GM19023 (cell line): ENCODE data around the gene WDR18.

Experiments used
- ATAC-seq: cut with Tn5 transposase; IDR thresholded peaks from one replicate; pipeline ENCODE4 v1.9.1; 2021; ENCODE audit warnings: mild to moderate bottlenecking, moderate library complexity; ENCODE audit not compliant: unreplicated experiment

Gene WDR18

GRCh38 chr19:964116-964520 is 20.0 kb upstream of the WDR18 start:
- no peak for ATAC-seq

GRCh38 chr19:964761-965694 is 19.1 kb upstream of the WDR18 start:
- ATAC-seq = no peak

DNA sequence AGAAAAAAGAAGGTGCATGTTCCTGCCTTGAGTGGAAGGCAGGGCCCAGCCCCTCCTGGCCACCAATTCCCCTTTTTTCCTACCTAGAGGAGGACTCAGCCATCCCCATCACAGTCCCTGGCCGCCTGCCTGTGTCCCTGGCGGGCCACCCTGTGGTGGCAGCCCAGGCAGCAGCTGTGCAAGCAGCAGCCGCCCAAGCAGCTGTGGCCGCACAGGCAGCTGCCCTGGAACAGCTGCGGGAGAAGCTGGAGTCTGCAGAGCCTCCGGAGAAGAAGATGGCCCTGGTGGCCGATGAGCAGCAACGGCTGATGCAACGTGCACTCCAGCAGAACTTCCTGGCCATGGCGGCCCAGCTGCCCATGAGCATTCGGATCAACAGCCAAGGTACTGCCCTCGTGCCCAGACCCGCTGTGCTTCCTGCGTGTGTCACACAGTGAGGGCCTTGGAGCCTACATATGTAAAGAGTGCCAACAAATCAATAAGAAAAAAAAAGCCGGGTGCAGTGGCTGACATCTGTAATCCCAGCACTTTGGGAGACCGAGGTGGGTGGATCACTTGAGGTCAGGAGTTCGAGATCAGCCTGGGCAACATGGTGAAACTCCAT is 17.6 kb upstream of the WDR18 start:
- no peak for ATAC-seq

GRCh38 chr19:970695-971094 is 13.4 kb upstream of the WDR18 start:
- no peak for ATAC-seq

DNA sequence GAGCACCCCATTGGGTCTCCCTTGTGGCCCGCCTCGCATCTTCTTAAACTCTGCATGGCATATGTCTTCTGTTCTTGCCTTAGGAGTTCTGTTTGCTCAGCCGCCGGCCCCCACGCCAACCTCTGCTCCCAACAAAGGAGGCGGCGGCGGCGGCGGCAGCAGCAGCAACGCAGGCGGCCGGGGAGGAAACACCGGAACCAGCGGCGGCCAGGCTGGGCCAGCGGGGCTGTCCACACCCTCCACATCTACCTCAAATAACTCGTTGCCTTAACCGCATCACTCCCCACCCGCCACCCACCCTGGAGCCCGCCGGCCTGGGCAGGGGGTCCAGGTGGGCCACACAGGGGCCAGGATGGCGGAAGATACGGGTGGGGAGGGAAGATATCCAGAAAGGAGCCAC is 12.3 kb upstream of the WDR18 start:
- ATAC-seq = no peak

DNA sequence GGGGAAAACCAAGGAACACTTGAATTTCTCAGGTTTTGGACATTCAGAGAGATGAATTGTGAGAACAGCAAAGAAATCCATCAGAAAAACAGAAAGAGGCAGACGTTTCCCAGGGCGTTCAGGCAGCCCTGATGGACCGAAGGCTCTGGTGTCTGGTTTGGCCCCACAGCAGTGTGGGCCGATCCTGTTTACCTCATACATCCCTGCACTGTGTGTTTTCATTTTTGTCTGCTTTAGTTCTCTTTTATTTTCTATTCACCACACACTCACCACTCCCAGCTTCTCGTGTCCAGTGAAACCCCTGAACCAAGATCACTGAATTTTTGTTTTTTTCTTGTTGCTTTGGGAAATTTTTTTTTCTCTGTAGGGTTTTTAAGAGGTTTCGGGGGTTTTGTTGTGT is 11.9 kb upstream of the WDR18 start:
- ATAC-seq = no peak

GRCh38 chr19:973726-974563 is 10.2 kb upstream of the WDR18 start:
- ATAC-seq = no peak

GRCh38 chr19:974564-975257 is 9.4 kb upstream of the WDR18 start:
- ATAC-seq = no peak

- ATAC-seq = no peak
These were observed 7.7 kb upstream of the WDR18 start for GRCh38 chr19:976476-976875.

DNA sequence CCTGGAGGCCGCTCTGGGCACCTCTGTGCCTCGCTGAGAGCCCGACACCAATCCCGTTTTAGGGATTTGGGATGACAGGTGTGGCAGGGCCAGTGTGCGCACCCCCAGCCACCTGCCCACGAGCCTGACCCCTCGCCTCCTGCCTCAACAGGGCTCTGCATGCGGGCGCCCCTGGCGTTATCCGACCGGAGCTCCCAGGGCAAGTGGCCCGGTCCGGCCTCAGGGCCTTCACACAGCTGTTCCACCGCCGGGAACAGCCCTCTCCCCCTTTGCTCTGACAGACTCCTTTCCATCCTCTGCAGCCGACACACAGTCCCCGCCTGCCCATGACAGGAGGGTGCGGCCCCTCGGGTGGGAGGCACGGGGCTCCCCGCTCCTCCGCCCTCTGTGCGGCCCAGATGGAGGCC is 7.1 kb upstream of the WDR18 start:
- no peak for ATAC-seq

- no peak for ATAC-seq
These were observed 4.8 kb upstream of the WDR18 start for GRCh38 chr19:979318-979741.

DNA sequence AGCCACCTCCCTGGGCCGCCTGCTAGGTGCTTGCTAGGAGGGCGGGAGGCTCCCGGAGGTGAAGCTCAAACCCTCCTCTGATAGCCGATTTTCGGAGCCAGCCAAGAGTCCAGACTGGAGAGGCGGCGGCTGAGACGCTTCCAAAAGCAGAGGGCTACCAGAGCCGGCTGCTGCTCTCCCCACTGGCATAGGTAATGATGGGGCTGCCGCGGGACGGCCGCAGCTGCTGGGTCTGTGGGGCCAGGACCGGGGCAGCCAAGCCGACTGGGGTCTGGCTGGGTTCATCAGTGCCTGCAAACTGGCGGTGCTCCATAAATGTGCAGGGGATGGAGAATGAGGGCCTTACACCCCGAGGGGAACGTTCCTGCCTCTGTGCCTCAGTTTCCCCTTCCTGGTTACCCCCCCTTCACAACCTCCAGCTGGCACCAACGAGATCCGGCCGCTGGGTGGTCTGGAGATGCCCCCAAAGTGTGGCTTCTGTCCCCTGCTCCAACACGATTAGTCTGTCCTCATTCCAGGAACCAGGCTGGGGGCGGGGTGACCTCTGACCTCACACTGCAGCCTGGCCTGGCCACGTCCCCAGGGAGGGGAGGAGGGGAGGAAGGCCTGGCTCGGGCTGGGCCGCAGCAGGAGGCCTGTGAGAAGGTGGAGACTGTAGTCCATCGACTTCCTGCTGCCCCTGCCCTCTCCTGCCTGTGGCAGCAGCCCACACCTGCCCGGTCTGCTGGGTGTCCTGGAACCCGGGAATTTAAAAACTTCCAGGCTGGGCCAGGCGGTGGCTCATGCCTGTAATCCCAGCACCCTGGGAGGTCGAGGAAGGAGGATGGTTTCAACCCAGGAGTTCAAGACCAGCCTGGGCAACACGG is 3.8 kb upstream of the WDR18 start:
- ATAC-seq = no peak

- ATAC-seq = no peak
These were observed 1.5 kb upstream of the WDR18 start for GRCh38 chr19:982567-983170.

- no peak for ATAC-seq
These were observed 1.9 kb downstream of the WDR18 start for GRCh38 chr19:986083-986482.

DNA sequence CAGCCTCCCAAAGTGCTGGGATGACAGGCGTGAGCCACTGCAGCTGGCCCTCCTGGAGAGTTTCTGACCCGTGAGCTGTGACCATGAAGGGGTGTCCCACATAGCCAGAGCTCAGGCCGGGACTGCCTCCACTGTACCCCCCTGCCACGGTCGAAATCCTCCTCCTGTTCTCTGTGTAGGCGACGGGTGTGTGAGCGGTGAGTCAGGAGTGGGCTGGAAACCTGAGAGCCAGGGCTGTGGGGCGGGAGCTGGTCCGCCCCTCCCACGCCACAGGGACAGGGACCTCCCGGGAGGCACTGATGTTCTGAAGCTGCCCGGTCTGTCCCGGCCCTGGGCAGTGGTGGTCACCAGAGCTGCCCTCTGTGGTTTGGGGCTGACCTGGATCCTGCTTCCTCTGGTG is 3.9 kb downstream of the WDR18 start:
- no peak for ATAC-seq

DNA sequence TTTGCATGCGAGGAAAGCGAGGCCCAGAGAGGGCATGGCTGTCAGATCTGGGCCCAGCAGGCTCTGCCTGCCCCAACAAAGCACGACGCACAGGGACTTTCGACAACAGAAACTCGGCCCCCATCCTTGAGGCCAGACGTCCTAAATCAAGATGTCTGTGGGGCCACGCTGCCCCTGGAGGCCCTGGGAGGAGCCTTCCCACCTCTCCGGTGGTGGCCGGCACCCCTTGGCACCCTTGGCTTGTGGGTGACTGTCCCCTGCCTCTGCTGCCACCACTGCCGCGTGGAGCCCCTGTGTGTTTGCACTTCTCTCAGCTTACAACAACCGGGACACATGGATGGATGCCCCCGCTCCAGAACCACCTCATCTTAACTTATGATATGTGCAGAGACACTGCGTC is 4.4 kb downstream of the WDR18 start:
- no peak for ATAC-seq

GRCh38 chr19:989381-990081 is 5.4 kb downstream of the WDR18 start:
- ATAC-seq = no peak

DNA sequence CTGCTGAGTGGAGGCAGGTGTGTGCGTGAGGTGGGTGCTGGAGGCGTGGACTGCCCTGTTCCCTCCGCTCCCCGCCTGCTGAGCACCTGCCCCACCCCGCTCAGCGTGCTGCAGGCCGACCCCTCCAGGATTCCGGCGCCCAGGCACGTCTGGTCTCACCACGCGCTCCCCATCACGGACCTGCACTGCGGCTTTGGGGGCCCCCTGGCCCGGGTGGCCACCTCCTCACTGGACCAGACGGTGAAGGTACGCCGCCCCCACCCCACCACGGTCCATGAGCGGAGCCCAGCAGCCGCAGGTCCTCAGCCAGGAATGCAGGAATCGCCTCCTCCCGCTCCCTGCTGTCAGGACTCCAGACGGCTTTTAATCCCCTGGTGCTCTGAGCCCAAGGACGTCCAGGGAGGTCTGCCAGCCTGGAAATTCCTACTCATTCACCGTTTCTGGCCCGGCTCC is 6.0 kb downstream of the WDR18 start:
- no peak for ATAC-seq

GRCh38 chr19:990746-991145 is 6.6 kb downstream of the WDR18 start:
- no peak for ATAC-seq
